ENCODE data around the gene CREG1. TPM values are rescaled to one million over a fixed set of nuclear protein-coding genes. Genes with fewer than 3 reads are reported as not detected.

Gene CREG1
- total RNA-seq, 2 experiments from 2014 or later: 45.9 to 52.2 TPM

GRCh38 chr1:167601442-167602383 lies 48.2 kb upstream of the CREG1 start:
- TF ChIP-seq EZH2phosphoT487 (IDR thresholded peaks at IDR 0.05; ENCODE audit: borderline replicate concordance, low read depth, low read length): no peak
- no peak for TF ChIP-seq CTCF (conservative IDR thresholded peaks at IDR 0.05; ENCODE audit: low read length)
- intact Hi-C loops (cut with micrococcal nuclease; ENCODE audit: unreplicated experiment): loop anchor here (1.0 to 5.0 kb wide), 5 partner anchors 16 to 379 kb away; partner anchors contain the start of gene POU2F1
- Histone ChIP-seq H3K4me1 (ENCODE audit: insufficient read depth, low read length, poor library complexity, severe bottlenecking) (peaks cover 40% of the 10 kb centered on the region), H4K20me1 (ENCODE audit: insufficient read depth, low read length) (no peaks in the 10 kb centered on the region), H3K27ac (ENCODE audit: low read depth, low read length, poor library complexity, severe bottlenecking) (peak overlapping the region; percentile 79), H3K9me3 (ENCODE audit: low read length) (peaks cover 7% of the 10 kb centered on the region; the same call in 1 of the 2 replicates), H3K9me2 (ENCODE audit: insufficient read depth, low read length) (no peaks in the 10 kb centered on the region), H3K4me2 (ENCODE audit: low read length) (peak overlapping the region; percentile 69), H3K79me2 (ENCODE audit: insufficient read depth, low read depth, low read length) (peaks cover 18% of the 10 kb centered on the region; the same call in 1 of the 2 replicates), H3K36me3 (ENCODE audit: insufficient read depth, low read length) (peaks cover 28% of the 10 kb centered on the region), H2AFZ (ENCODE audit: low read length) (peak overlapping the region; percentile 53; the same call in 1 of the 2 replicates), H3K4me3 (ENCODE audit: low read depth, low read length, poor library complexity, severe bottlenecking) (peak overlapping the region; percentile 28)
- no TSS peak for BruUV-seq (replicated peaks)
- POLR2A ChIA-PET: interaction anchor here (0.9 to 5.3 kb wide), 20 partner anchors 15 to 168 kb away, joined by 3 to 66 read pairs (median 6); partner anchors contain the start of gene CREG1
- DNase-seq (ENCODE audit: low spot score): peak; percentile 79
- CTCF ChIA-PET (ENCODE audit: unreplicated experiment): interaction anchor here (0.6 to 2.1 kb wide), 8 partner anchors 11 to 113 kb away, joined by 3 to 22 read pairs (median 5); no protein-coding TSS in a partner anchor

- Histone ChIP-seq H3K36me3 (ENCODE audit: insufficient read depth, low read length) (peaks cover 18% of the 10 kb centered on the region), H3K27ac (ENCODE audit: low read depth, low read length, poor library complexity, severe bottlenecking) (peak overlapping the region; percentile 79), H3K9me2 (ENCODE audit: insufficient read depth, low read length) (no peaks in the 10 kb centered on the region), H4K20me1 (ENCODE audit: insufficient read depth, low read length) (no peaks in the 10 kb centered on the region), H3K4me2 (ENCODE audit: low read length) (peak overlapping the region; percentile 69), H2AFZ (ENCODE audit: low read length) (peak overlapping the region; percentile 63; the same call in 1 of the 2 replicates), H3K9me3 (ENCODE audit: low read length) (0 out of 2 replicates have a peak, but pooled peaks cover 5% of the 10 kb centered on the region), H3K4me3 (ENCODE audit: low read depth, low read length, poor library complexity, severe bottlenecking) (peak overlapping the region; percentile 10), H3K79me2 (ENCODE audit: insufficient read depth, low read depth, low read length) (peaks cover 18% of the 10 kb centered on the region; the same call in 1 of the 2 replicates), H3K4me1 (ENCODE audit: insufficient read depth, low read length, poor library complexity, severe bottlenecking) (peaks cover 40% of the 10 kb centered on the region)
- ChIA-PET POLR2A (interaction anchor here (0.6 to 5.3 kb wide), 19 partner anchors 16 to 202 kb away, joined by 3 to 66 read pairs (median 5); no protein-coding TSS in a partner anchor), CTCF (ENCODE audit: unreplicated experiment) (interaction anchor here (0.7 to 2.1 kb wide), 13 partner anchors 17 to 115 kb away, joined by 3 to 22 read pairs (median 3); no protein-coding TSS in a partner anchor)
- BruUV-seq (replicated peaks): no TSS peak
- peak; percentile 80 for DNase-seq (ENCODE audit: low spot score)
- TF ChIP-seq CTCF (conservative IDR thresholded peaks at IDR 0.05; ENCODE audit: low read length): peak; percentile 97
- TF ChIP-seq EZH2phosphoT487 (IDR thresholded peaks at IDR 0.05; ENCODE audit: borderline replicate concordance, low read depth, low read length): no peak
- intact Hi-C loops (cut with micrococcal nuclease; ENCODE audit: unreplicated experiment): loop anchor here (1.0 to 5.0 kb wide), 5 partner anchors 29 to 378 kb away; partner anchors contain the start of gene POU2F1
Observed at GRCh38 chr1:167599957-167600581, 46.5 kb upstream of the CREG1 start.
